NCI-H2227 (cell line): ENCODE results near the gene INPP5E.

ENCODE experiments used
- DNase-seq: peaks from one replicate; lab custom pipeline; 2025; ENCODE audit not compliant: unreplicated experiment; lab: John Stamatoyannopoulos, UW

INPP5E gene, protein sequence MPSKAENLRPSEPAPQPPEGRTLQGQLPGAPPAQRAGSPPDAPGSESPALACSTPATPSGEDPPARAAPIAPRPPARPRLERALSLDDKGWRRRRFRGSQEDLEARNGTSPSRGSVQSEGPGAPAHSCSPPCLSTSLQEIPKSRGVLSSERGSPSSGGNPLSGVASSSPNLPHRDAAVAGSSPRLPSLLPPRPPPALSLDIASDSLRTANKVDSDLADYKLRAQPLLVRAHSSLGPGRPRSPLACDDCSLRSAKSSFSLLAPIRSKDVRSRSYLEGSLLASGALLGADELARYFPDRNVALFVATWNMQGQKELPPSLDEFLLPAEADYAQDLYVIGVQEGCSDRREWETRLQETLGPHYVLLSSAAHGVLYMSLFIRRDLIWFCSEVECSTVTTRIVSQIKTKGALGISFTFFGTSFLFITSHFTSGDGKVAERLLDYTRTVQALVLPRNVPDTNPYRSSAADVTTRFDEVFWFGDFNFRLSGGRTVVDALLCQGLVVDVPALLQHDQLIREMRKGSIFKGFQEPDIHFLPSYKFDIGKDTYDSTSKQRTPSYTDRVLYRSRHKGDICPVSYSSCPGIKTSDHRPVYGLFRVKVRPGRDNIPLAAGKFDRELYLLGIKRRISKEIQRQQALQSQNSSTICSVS

DNA sequence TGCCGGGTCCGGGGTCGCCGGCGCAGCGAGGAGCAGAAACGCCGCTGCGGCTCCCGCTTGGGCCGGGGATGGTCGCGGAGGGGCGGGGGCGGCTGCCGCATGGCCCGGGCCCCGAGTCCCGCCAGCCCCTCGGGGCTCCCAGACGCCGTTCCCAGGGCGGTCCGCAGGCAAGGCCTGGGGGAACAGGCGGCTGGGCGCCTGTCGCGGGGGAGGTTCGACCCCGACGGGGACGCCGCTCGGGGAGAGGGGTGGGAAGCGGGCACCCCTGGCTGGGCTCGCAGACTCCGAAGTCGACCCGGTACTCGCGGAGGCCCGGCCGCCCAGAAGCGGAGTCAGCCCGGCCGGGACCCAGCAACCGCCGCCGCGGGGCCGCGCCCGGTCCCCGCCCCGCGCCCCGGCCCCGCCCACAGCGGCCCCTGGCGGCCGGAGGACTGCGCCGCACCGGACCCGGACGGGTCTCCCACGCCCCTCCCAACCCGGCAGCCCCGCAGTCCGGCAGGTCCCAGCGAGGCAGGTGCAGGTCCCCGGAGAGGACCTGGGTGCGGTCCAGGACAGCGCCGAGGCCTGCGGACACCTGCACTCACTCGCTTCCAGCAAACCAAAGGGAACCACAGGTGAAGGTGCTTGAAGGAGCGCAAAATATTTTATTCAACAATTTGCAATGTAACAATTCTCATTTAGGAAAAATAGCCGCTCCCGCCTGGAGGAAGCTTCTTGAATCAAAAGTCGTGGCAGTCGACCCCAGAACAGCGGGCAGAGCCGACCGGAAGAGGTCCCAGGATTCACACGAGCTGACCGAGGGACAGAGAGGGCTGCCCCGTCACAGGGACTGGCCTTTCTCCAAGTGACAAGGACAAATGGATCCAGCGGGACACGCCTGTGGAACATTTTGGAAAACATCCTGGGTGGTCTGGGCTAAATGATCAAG is at the start of gene INPP5E:
Gene INPP5E, minus strand, starts transcription at position 365 of the 928 bp plus-strand sequence. CDS start 426 bp downstream, outside the sequence.
- DNase-seq, result peak; percentile 82

DNA sequence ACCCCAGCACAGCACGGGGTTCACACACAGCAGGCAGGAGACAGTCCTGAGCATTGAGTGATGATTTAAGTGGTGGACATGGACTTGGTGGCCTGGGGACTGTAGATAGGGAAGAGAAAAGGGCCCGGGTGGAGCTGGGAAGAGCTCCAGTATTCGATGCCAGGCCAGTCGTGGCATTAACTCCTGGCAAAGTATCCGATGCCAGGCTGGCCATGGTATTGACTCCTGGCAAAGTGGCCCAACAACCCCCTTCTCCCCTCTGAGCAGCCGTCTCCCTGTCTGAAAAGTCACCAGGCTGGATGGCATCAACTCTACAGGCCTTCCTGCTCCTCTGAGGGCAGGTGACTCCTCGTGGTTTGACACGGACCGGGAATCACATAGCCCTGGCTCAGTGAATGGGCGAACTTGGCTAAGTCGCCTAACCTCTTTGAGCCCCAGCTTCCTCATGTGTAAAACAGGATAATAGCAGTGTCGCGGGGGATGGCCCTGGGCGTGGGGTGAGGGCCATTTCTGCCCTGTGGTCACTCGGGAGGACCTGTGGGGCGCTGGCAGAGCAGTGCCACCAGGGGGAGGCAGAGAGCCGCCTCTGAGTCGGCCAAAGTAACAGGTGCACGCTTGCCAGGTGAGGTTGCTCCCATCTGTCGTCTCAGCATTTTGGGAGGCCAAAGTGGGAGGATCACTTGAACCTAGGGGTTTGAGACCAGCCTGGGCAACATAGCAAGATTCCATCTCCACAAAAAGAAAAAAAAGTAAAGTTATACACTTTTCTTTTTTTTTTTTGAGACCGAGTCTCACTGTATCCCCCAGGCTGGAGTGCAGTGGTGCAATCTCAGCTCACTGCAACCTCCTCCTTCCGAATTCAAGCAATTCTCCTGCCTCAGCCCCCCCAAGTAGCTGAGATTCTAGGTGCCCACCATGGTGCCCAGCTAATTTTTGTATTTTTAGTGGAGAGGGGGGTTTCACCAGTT is 48.9 kb upstream of the INPP5E start:
- DNase-seq, result peak; percentile 40

GRCh38 chr9:136487672-136488071 is 48.0 kb upstream of the INPP5E start:
- no peak for DNase-seq

- no peak for DNase-seq
These were observed 47.4 kb upstream of the INPP5E start for GRCh38 chr9:136486823-136487620.

DNA sequence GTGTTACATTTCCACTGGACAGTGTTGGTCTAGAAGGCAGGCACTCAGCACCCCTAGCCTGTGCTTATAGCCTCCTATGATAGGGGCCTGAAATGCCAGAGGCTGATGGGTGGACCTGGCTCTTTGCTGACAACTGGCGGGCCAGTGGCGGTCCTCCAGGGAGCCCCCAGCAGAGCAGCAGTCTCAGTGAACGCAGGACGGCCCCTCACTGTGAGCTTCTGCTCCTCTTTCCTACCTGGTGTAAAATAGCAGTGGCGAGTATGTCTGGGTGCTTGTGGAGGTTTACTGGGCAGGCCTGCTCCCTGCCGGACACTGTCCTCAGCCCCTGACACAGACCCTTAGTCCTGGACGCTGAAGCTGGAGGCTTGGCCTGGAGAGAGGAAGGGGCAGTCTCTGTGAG is 46.5 kb upstream of the INPP5E start:
- no peak for DNase-seq

- peak; percentile 72 for DNase-seq
These were observed 45.7 kb upstream of the INPP5E start for GRCh38 chr9:136485049-136486045.

DNA sequence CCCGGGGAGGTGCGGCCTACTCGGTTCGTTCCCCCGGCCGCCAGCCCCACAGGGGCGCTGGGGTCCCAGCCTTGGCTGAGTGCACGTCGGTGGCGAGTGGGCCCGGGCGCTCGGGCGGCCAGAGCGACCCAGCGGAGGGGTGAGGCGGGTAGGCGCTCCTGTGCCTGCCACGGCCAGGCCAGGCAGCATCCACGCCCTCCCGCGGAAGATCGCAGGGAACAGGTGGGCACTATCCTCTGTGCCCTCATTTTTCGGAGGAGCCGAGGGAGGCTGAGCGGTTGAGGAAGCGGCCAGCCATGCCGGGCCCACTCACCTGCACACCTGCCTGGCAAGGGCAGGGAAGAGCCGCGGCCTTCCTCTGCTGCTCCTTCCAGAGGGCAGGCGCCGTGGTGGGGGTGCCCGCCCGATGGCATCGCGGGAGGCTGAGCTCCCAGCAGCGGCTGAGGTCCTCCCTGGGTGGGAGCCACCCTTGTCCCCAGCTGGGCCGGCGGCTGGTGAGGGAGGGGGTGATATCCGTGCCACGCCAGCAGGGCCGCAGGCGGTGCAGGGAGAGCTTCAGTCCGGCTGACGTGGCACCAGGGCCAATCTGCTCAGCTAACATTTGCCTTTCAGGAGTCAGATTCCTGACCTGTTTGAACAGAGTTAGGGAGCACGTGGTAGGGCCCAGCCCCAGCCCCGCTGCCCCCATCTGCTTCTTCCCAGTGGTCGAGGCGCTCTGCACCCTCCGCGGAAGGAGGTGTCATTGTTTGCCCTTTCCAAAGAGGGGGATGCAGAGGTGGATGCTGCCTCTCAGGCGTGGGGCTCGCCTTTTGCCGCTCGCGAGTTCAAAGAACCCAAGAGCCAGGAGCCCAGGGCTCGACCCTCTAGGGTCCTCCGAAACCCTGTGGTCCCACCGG is 44.8 kb upstream of the INPP5E start:
- DNase-seq, result peak; percentile 34

GRCh38 chr9:136483589-136484152 is 44.0 kb upstream of the INPP5E start:
- DNase-seq, result peak; percentile 93

DNA sequence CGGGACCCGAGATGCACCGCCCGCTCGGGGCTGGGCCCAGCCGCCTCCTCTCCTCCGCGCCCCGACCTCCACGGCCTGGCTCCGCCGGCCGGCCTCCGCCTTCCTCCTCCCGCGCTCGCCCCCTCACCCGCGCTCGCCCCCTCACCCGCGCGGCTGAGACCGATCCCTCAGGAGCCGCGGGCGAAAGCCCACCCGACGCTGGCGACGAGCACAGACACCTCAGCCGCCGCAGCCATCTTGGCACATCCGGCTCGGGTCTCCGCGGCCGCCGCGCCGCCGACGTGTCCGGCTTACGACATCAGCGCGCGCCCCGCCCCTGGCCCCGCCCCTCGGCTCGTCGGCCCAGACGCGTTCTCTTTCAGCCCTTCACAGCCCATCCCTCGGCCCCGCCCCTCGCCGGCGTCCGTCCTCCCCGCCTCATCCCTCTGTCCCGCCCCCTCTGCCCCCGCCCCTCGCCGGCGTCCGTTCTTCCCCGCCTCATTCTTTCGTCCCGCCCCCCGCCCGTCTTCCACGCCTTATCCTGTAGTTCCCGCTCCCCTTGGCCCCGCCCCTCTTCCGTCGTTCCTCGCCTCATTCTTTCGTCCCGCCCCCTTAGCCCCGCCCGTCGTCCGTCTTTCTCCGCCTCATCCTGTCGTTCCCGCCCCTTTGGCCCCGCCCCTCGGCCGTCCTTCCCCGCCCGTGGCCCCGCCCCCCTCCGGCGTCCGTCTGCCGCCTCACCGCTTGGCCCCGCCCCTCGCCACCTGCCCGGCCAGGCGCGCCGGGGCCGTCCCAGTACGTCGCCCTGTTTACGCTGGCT is 43.3 kb upstream of the INPP5E start, which contains the start of gene SEC16A:
Gene SEC16A, minus strand, starts transcription at position 248 of the 796 bp plus-strand sequence. CDS start 5,425 bp downstream, outside the sequence.
- peak; percentile 98 for DNase-seq

DNA sequence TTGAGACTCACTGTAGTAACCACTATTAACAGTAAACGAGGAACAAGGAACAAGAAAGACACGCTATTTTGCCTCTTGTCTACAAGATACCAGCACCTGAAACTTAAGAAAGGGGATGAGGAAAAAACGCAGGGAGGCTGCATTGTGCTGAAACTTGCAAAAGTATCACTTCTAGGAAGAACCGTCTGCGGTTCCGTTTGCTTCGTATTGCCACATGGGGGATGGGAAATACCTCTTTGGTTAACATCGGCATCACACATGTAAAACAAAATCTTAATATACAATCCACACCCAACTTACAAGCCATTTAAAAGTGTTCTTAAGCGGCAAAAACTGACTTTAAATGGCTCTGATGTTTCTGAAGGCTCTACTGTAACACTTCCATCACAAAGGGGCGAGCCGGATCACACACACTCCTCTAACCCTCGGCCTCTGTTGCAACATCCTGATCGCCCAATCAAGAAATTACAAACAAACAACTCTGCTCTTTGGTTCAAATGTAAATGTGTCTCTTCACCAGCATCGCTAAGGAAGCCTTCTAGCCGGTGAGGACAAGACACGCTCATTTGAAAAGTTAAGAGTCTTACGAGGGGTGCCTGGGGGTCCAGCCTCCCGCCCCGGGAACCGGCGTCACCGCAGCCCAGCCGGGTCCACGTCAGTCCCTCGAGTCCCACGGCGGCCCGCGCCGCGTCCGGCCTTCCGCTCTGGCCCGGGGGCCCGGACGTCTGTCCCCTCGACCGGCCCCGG is 42.6 kb upstream of the INPP5E start:
- peak; percentile 39 for DNase-seq

DNA sequence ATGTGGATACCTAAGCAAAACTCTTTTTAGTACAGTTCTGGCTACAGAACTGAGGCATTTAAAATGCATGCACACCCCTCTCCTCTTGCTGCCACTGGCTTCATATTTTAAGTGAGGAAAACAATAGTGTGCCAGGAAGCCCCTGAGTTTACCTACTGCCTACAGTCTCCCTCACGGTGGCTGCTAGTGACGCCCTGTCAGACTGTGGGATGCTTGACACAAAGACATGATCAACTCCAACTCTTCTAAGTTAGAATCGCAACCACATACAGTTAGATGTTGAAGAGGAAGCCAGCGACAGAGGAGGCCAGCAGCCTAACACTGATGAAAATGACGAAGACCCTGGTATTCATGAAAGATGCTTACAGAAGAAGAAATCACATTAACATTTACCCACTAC is 41.9 kb upstream of the INPP5E start:
- DNase-seq, result no peak

- DNase-seq, result no peak
These were observed 36.9 kb upstream of the INPP5E start for GRCh38 chr9:136476369-136477150.

- no peak for DNase-seq
These were observed 35.6 kb upstream of the INPP5E start for GRCh38 chr9:136474974-136475865.
